ENCODE measurements around the gene SSH2. TPM values are rescaled to one million over a fixed set of nuclear protein-coding genes. Genes with fewer than 3 reads are reported as not detected.

SSH2 gene
- total RNA-seq, 1 experiment from 2014 or later: 6.4 TPM

GRCh38 chr17:29847527-29848400 lies 82.3 kb downstream of the SSH2 start:
- DNase-seq (ENCODE audit: low spot score): no peak
- in situ Hi-C loops (cut with HindIII; ENCODE audit: low sequenced_read_pairs): no loop called here

GRCh38 chr17:29847118-29847517 lies 82.9 kb downstream of the SSH2 start:
- in situ Hi-C loops (cut with HindIII; ENCODE audit: low sequenced_read_pairs): no loop called here
- DNase-seq (ENCODE audit: low spot score): no peak

- in situ Hi-C loops (cut with HindIII; ENCODE audit: low sequenced_read_pairs): no loop called here
- no peak for DNase-seq (ENCODE audit: low spot score)
Observed at GRCh38 chr17:29846298-29846697, 83.7 kb downstream of the SSH2 start.

- no peak for DNase-seq (ENCODE audit: low spot score)
- in situ Hi-C loops (cut with HindIII; ENCODE audit: low sequenced_read_pairs): no loop called here
Observed at GRCh38 chr17:29844339-29845048, 85.5 kb downstream of the SSH2 start.

- DNase-seq (ENCODE audit: low spot score): no peak
Observed at GRCh38 chr17:29840884-29841283, 89.1 kb downstream of the SSH2 start.

GRCh38 chr17:29839656-29840055 lies 90.4 kb downstream of the SSH2 start:
- in situ Hi-C loops (cut with HindIII; ENCODE audit: low sequenced_read_pairs): no loop called here

More at GRCh38 chr17:29840884-29841283, 89.1 kb downstream of the SSH2 start:
- in situ Hi-C loops (cut with HindIII; ENCODE audit: low sequenced_read_pairs): no loop called here

GRCh38 chr17:29838961-29839360 lies 91.1 kb downstream of the SSH2 start:
- peak; percentile 83 for DNase-seq (ENCODE audit: low spot score)
- in situ Hi-C loops (cut with HindIII; ENCODE audit: low sequenced_read_pairs): no loop called here

More at GRCh38 chr17:29839656-29840055, 90.4 kb downstream of the SSH2 start:
- DNase-seq (ENCODE audit: low spot score): no peak

GRCh38 chr17:29837531-29837930 lies 92.5 kb downstream of the SSH2 start:
- in situ Hi-C loops (cut with HindIII; ENCODE audit: low sequenced_read_pairs): no loop called here
- DNase-seq (ENCODE audit: low spot score): no peak

- in situ Hi-C loops (cut with HindIII; ENCODE audit: low sequenced_read_pairs): no loop called here
- no peak for DNase-seq (ENCODE audit: low spot score)
Observed at GRCh38 chr17:29836643-29837042, 93.4 kb downstream of the SSH2 start.

GRCh38 chr17:29835435-29836351 lies 94.3 kb downstream of the SSH2 start:
- DNase-seq (ENCODE audit: low spot score): no peak
- in situ Hi-C loops (cut with HindIII; ENCODE audit: low sequenced_read_pairs): no loop called here

- in situ Hi-C loops (cut with HindIII; ENCODE audit: low sequenced_read_pairs): no loop called here
- no peak for DNase-seq (ENCODE audit: low spot score)
Observed at GRCh38 chr17:29833801-29834200, 96.2 kb downstream of the SSH2 start.

GRCh38 chr17:29828676-29829284 lies 101.2 kb downstream of the SSH2 start:
- DNase-seq (ENCODE audit: low spot score): no peak
- in situ Hi-C loops (cut with HindIII; ENCODE audit: low sequenced_read_pairs): no loop called here

- in situ Hi-C loops (cut with HindIII; ENCODE audit: low sequenced_read_pairs): no loop called here
- DNase-seq (ENCODE audit: low spot score): no peak
Observed at GRCh38 chr17:29827179-29827578, 102.8 kb downstream of the SSH2 start.

- no peak for DNase-seq (ENCODE audit: low spot score)
- in situ Hi-C loops (cut with HindIII; ENCODE audit: low sequenced_read_pairs): no loop called here
Observed at GRCh38 chr17:29826114-29826692, 103.8 kb downstream of the SSH2 start.

- in situ Hi-C loops (cut with HindIII; ENCODE audit: low sequenced_read_pairs): no loop called here
Observed at GRCh38 chr17:29825604-29826003, 104.4 kb downstream of the SSH2 start.

GRCh38 chr17:29821897-29822296 lies 108.1 kb downstream of the SSH2 start:
- in situ Hi-C loops (cut with HindIII; ENCODE audit: low sequenced_read_pairs): no loop called here
- DNase-seq (ENCODE audit: low spot score): no peak

More at GRCh38 chr17:29825604-29826003, 104.4 kb downstream of the SSH2 start:
- DNase-seq (ENCODE audit: low spot score): no peak

- DNase-seq (ENCODE audit: low spot score): no peak
- in situ Hi-C loops (cut with HindIII; ENCODE audit: low sequenced_read_pairs): no loop called here
Observed at GRCh38 chr17:29820425-29820824, 109.6 kb downstream of the SSH2 start.

GRCh38 chr17:29807520-29808361 lies 122.3 kb downstream of the SSH2 start:
- in situ Hi-C loops (cut with HindIII; ENCODE audit: low sequenced_read_pairs): no loop called here
- peak; percentile 72 for DNase-seq (ENCODE audit: low spot score)
